A673 (cell line): ENCODE data around the gene CNOT1. TPM values are rescaled to one million over a fixed set of nuclear protein-coding genes. Genes with fewer than 3 reads are reported as not detected.
"Not testable (repeated sequence)": the region's sequence is repeated elsewhere in the genome, so short reads cannot be mapped to it uniquely, and the experiment has no call there.

Experiments
- BruUV-seq: library from RNA; stranded (reverse); fragments of 400-500 nt; replicated peaks from 2 replicates; lab custom pipeline; 2021; lab: Mats Ljungman, UMichigan
- CTCF ChIA-PET: fragments of 300-600 bp; sonication (Branson Sonifier 250); formaldehyde crosslinking; loops from one replicate; lab custom pipeline; 2022; ENCODE audit warnings: antibody characterized with exemption; lab: Charles Lee
- POLR2A ChIA-PET: fragments of 300-600 bp; sonication (Branson Sonifier 250); formaldehyde crosslinking; loops from one replicate; lab custom pipeline; 2022; ENCODE audit warnings: antibody characterized with exemption; ENCODE audit not compliant: low non-redundant PET; lab: Charles Lee
- DNase-seq: peaks from one replicate; pipeline ENCODE4 v3.0.0-alpha.2; 2015; ENCODE audit warnings: low spot score
- H3K27ac ChIP-seq: fragments of 200-600 bp; sonication (generic); 2 replicates; pipeline ENCODE4 v1.5.1; 2016; ENCODE audit warnings: mixed run types, low read depth, mild to moderate bottlenecking, mixed read lengths, antibody characterized with exemption, low read length; ENCODE audit not compliant: poor library complexity, severe bottlenecking
- H3K27me3 ChIP-seq: fragments of 200-600 bp; sonication (generic); replicated peaks from 2 replicates; pipeline ENCODE4 v1.6.1; 2017; ENCODE audit warnings: mixed run types, low read depth, mild to moderate bottlenecking, mixed read lengths, antibody characterized with exemption, low read length; ENCODE audit not compliant: insufficient read depth, poor library complexity
- H3K36me3 ChIP-seq: fragments of 200-600 bp; sonication (generic); 2 replicates; pipeline ENCODE4 v1.6.1; 2016; ENCODE audit warnings: mixed run types, mild to moderate bottlenecking, mixed read lengths, antibody characterized with exemption, low read length; ENCODE audit not compliant: insufficient read depth, poor library complexity, severe bottlenecking
- H3K4me1 ChIP-seq: fragments of 200-600 bp; sonication (generic); 2 replicates; pipeline ENCODE4 v1.6.1; 2017; ENCODE audit warnings: mixed run types, mild to moderate bottlenecking, mixed read lengths, antibody characterized with exemption, low read length; ENCODE audit not compliant: insufficient read depth, poor library complexity, severe bottlenecking
- H3K4me3 ChIP-seq: fragments of 200-600 bp; sonication (generic); 2 replicates; pipeline ENCODE4 v1.5.1; 2016; ENCODE audit warnings: low read depth, mixed run types, mild to moderate bottlenecking, mixed read lengths, low read length; ENCODE audit not compliant: poor library complexity, severe bottlenecking
- H3K9me3 ChIP-seq: fragments of 200-600 bp; sonication (generic); 2 replicates; pipeline ENCODE4 v1.6.1; 2016; ENCODE audit warnings: mixed run types, low read depth, mild to moderate bottlenecking, mixed read lengths, antibody characterized with exemption, low read length; ENCODE audit not compliant: poor library complexity, severe bottlenecking
- CTCF ChIP-seq: fragments of 300-800, 200-600 bp; sonication (generic); conservative IDR thresholded peaks from 2 replicates; pipeline ENCODE4 v1.5.1; 2017; ENCODE audit warnings: low read depth, mild to moderate bottlenecking, antibody characterized with exemption, low read length, moderate library complexity, mixed read lengths
- EZH2 ChIP-seq: fragments of 200-600 bp; sonication (generic); IDR thresholded peaks from 2 replicates; pipeline ENCODE4 v1.6.1; 2017; ENCODE audit warnings: borderline replicate concordance, low read depth, mild to moderate bottlenecking, mixed read lengths, antibody characterized with exemption, low read length; ENCODE audit not compliant: poor library complexity, severe bottlenecking
- intact Hi-C: fragments of 100-400 bp; cut with micrococcal nuclease; formaldehyde crosslinking; loops from one replicate; pipeline ENCODE4 v1.10.0; 2022; ENCODE audit not compliant: unreplicated experiment
- total RNA-seq: library from RNA; stranded (reverse); gene quantifications from 2 replicates; pipeline ENCODE4 v1.2.3, GENCODE V29; 2021

Gene CNOT1
- total RNA-seq, 1 experiment from 2014 or later = 255 TPM

DNA sequence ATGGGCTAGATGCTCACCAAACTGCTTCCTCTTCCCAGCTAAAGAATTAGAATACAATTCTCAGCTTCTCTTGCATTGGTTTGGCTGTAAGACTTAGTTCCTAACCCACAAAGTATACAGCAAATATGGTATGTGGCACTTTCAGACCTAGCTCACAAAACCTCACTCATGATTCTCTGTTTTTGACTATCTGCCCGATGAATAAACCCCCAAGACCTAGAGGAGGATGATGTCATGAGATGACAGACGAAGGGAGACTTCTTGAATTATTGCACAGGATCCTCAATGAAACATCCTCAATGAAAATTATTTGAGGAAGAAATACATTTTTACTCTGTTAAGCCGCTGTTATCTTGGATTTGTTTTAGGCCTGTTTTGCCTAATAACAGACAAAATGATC is 14.3 kb downstream of the CNOT1 start:
- Histone ChIP-seq H3K27ac (no peak overlapping the region), H3K36me3 (peaks cover 35% of the 10 kb centered on the region)
- no peak for TF ChIP-seq CTCF
- no peak for TF ChIP-seq EZH2

DNA sequence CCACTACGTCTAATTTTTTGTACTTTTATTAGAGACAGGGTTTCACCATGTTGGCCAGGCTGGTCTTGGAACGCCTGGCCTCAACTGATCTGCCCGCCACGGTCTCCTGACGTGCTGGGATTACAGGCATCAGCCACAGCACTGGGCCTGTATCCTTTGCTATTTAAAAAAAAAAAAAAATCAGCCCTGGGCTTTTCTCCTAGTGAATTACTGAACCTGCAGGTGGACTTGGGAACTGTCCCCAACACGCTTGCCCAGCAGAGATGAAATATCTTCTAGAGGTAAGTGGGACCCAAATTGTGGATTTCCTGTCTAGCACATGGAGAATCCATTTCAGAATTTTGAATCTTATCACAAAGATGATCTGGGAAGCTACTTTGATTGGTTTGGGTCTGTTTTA is 14.8 kb downstream of the CNOT1 start:
- Histone ChIP-seq H3K4me3 (no peak overlapping the region), H3K27me3 (no peaks in the 10 kb centered on the region), H3K36me3 (peaks cover 31% of the 10 kb centered on the region), H3K27ac (no peak overlapping the region), H3K9me3 (no peaks in the 10 kb centered on the region), H3K4me1 (no peaks in the 10 kb centered on the region)
- ChIA-PET CTCF (no interaction called here), POLR2A (no interaction called here)
- TF ChIP-seq CTCF (no peak), EZH2 (no peak)
- intact Hi-C loops = no loop called here
- no TSS peak for BruUV-seq
- DNase-seq = no peak

More for the DNA sequence above, 14.3 kb downstream of the CNOT1 start:
- no peak for DNase-seq
- intact Hi-C loops = no loop called here
- CTCF ChIA-PET = no interaction called here
- Histone ChIP-seq H3K4me3 (no peak overlapping the region), H3K4me1 (no peaks in the 10 kb centered on the region), H3K9me3 (no peaks in the 10 kb centered on the region), H3K27me3 (no peaks in the 10 kb centered on the region)
- BruUV-seq = no TSS peak
- POLR2A ChIA-PET = no interaction called here

DNA sequence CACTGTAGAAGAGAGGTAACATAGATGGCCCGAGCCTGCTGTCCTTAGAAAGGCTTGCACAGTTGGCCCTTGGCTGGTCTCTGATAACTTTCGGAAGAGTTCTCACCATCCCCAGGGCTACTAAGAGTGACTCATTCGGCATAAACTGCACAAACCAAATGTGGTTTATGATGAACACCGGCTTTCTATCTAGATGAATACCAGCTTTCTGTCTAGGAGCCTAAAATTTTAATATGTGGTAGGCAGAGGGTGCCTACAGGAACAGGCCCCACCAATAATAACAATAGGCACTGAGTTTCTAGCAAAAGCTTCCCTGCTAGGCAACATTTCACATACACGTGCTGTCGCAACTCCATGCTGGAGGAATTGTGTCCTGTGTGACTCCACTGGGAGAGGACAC is 15.4 kb downstream of the CNOT1 start:
- intact Hi-C loops = no loop called here
- no peak overlapping the region for H3K27ac ChIP-seq
- H3K9me3 ChIP-seq = no peaks in the 10 kb centered on the region
- H3K4me1 ChIP-seq = no peaks in the 10 kb centered on the region
- no TSS peak for BruUV-seq
- no peak overlapping the region for H3K4me3 ChIP-seq
- no peaks in the 10 kb centered on the region for H3K27me3 ChIP-seq
- ChIA-PET POLR2A (no interaction called here), CTCF (no interaction called here)
- no peak for DNase-seq
- no peak for TF ChIP-seq EZH2
- H3K36me3 ChIP-seq = peaks cover 24% of the 10 kb centered on the region

DNA sequence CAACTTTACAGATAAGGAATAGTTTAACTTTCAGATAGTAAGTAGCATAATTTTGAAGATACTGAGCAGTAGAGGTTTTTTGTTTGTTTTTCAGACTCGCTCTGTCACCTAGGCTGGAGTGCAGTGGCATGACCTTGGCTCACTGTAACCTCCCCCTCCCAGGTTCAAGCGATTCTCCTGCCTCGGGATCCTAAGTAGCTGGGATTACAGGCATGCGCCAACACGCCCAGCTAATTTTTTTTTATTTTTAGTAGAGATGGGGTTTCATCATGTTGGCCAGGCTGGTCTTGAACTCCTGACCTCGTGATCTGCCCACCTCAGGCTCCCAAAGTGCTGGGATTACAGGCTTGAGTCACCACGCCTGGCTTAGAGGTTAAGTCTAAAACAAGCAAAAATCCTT is 16.7 kb downstream of the CNOT1 start:
- BruUV-seq, H3K4me3 ChIP-seq, DNase-seq, H3K4me1 ChIP-seq, POLR2A ChIA-PET, CTCF ChIA-PET, H3K9me3 ChIP-seq, H3K27me3 ChIP-seq, H3K27ac ChIP-seq, intact Hi-C loops: not testable (repeated sequence)
- H3K36me3 ChIP-seq = peaks cover 14% of the 10 kb centered on the region
